Naive thymus-derived CD4-positive, alpha-beta T cell (primary cell): ENCODE results near the gene PCBP1. TPM values are rescaled to one million over a fixed set of nuclear protein-coding genes. Genes with fewer than 3 reads are reported as not detected.

Experiments used
- ATAC-seq: fragments of 150-1000 bp; cut with Tn5 transposase; 2 replicates; pipeline ENCODE4 v1.10.0; 2021; ENCODE audit warnings: mild to moderate bottlenecking, moderate library complexity
- CTCF ChIA-PET: fragments of 350-600 bp; sonication (Branson Sonifier 250); formaldehyde crosslinking; loops from one replicate; lab custom pipeline; 2021; ENCODE audit warnings: antibody characterized with exemption; lab: Charles Lee
- POLR2A ChIA-PET: fragments of 350-600 bp; sonication (Branson Sonifier 250); formaldehyde crosslinking; loops from one replicate; lab custom pipeline; 2021; ENCODE audit warnings: antibody characterized with exemption, inconsistent platforms; lab: Charles Lee
- DNase-seq, 9 donors: peaks; one replicate each; pipeline versions ENCODE4 v3.0.0 to v3.0.0-alpha.2; 2020 to 2022; ENCODE audit warnings: mixed read lengths in 1 of 9
- H3K27ac ChIP-seq: one replicate; pipeline ENCODE4 v1.7.0; 2013; ENCODE audit warnings: mild to moderate bottlenecking, low read depth, low read length, moderate library complexity
- H3K27me3 ChIP-seq, 2 donors: one replicate each; pipeline ENCODE4 v1.7.0; 2013; ENCODE audit warnings: low read length in 2 of 2, mild to moderate bottlenecking in 2 of 2, moderate library complexity in 2 of 2; ENCODE audit not compliant: control insufficient read depth in 2 of 2, insufficient read depth in 2 of 2
- H3K36me3 ChIP-seq, 3 experiments: 1 replicate in 2 of 3; 2 replicates in 1 of 3; pipeline ENCODE4 v1.7.0; 2013; ENCODE audit warnings: low read length in 3 of 3, mild to moderate bottlenecking in 3 of 3, moderate library complexity in 1 of 3; ENCODE audit not compliant: insufficient read depth in 3 of 3, control insufficient read depth in 2 of 3
- H3K4me1 ChIP-seq, 2 donors: one replicate each; pipeline ENCODE4 v1.7.0; 2013; ENCODE audit warnings: low read length in 2 of 2, mild to moderate bottlenecking in 2 of 2, moderate library complexity in 1 of 2; ENCODE audit not compliant: control insufficient read depth in 2 of 2, insufficient read depth in 2 of 2
- H3K4me3 ChIP-seq: 2 replicates; pipeline ENCODE4 v1.7.0; 2013; ENCODE audit warnings: mild to moderate bottlenecking, low read length
- H3K9me3 ChIP-seq, 3 experiments: 1 replicate in 2 of 3; 2 replicates in 1 of 3; pipeline ENCODE4 v1.7.0; 2013; ENCODE audit warnings: low read length in 3 of 3; ENCODE audit not compliant: control insufficient read depth in 2 of 3
- H3K27ac Mint-ChIP-seq, 9 donors: one replicate each; pipeline ENCODE4 v1.8.0; 2020 to 2022; ENCODE audit warnings: mixed read lengths in 9 of 9, mild to moderate bottlenecking in 8 of 9, moderate library complexity in 5 of 9, inconsistent platforms in 2 of 9
- H3K27me3 Mint-ChIP-seq, 5 donors: one replicate each; pipeline ENCODE4 v1.8.0; 2021 to 2022; ENCODE audit warnings: mixed read lengths in 5 of 5, mild to moderate bottlenecking in 1 of 5
- H3K36me3 Mint-ChIP-seq, 5 donors: one replicate each; pipeline ENCODE4 v1.8.0; 2020 to 2022; ENCODE audit warnings: mixed read lengths in 5 of 5, mild to moderate bottlenecking in 3 of 5, inconsistent platforms in 1 of 5
- H3K4me1 Mint-ChIP-seq, 7 donors: one replicate each; pipeline ENCODE4 v1.8.0; 2020 to 2022; ENCODE audit warnings: mixed read lengths in 7 of 7, mild to moderate bottlenecking in 3 of 7, inconsistent platforms in 1 of 7
- H3K4me3 Mint-ChIP-seq, 10 donors: one replicate each; pipeline ENCODE4 v1.8.0; 2020 to 2022; ENCODE audit warnings: mild to moderate bottlenecking in 10 of 10, mixed read lengths in 10 of 10, moderate library complexity in 6 of 10, inconsistent platforms in 2 of 10
- H3K9me3 Mint-ChIP-seq, 11 donors: one replicate each; pipeline ENCODE4 v1.8.0; 2020 to 2022; ENCODE audit warnings: mixed read lengths in 11 of 11, mild to moderate bottlenecking in 4 of 11, inconsistent platforms in 1 of 11, moderate library complexity in 1 of 11
- intact Hi-C, 2 donors: fragments of 100-400 bp; cut with micrococcal nuclease; formaldehyde crosslinking; loops; one replicate each; pipeline ENCODE4 v1.15.1; 2023
- polyA plus RNA-seq, 2 donors: library from polyadenylated mRNA; unstranded; fragments of 300-500 nt; fragmentation: Illumina TruSeq; gene quantifications; one replicate each; pipeline ENCODE4 v1.2.3, GENCODE V29; 2021
- total RNA-seq, 6 experiments: library from RNA in 5 of 6; stranded (reverse) in 5 of 6; gene quantifications; 1 replicate in 5 of 6; 2 replicates in 1 of 6; pipeline ENCODE4 v1.2.3 and lab custom pipeline; 2021 to 2026

The PCBP1 gene
- total and polyA plus RNA-seq, 7 experiments from 2014 or later = 178 to 487 (median 353) TPM

DNA sequence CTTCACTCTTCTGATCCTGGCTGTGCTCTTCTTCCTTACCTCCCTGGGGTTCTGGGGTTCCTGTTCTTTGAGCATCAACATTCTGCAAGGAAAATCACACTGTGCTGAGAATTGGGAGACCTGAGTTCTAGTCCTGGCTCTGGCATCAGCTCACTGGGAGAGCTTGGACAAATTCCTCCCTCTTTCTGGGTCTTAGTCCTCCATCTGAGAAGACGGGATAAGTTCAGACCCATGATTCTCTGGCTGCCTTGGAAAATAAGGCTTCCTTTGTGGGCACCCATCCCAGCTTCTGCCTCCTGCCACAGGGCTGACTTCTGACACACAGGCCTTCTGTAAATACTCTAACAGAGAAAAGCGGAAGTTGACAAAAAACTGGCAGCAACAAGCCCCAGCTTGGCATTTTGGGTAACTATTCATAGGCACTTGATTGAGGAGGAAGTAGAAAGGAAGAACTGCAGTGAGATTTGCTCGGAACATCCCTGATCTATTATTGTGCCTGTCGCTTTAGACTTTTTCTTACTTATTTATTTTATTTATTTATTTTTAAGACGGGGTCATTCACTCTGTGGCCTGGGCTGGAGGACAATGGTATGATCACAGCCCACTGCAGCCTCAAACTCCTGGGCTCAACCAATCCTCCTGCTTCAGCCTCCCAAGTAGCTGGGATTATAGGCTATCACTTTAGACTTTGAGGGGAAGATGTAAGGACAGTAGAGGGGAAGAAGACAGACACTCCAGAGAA lies 7.9 kb downstream of the PCBP1 start:
- Mint-ChIP-seq H3K9me3 (peaks cover 0 to 2% (median 0%) of the 10 kb centered on the region in 11 donors), H3K27me3 (no peaks in the 10 kb centered on the region), H3K4me3 (peak overlapping the region; percentile 76 to 90 (median 85)), H3K36me3 (peaks cover 0 to 26% (median 3%) of the 10 kb centered on the region in 5 donors), H3K4me1 (peaks cover 42 to 58% (median 48%) of the 10 kb centered on the region in 7 donors), H3K27ac (peak overlapping the region; percentile 91 to 100 (median 97))
- Histone ChIP-seq H3K27me3 (no peaks in the 10 kb centered on the region), H3K27ac (peak overlapping the region; percentile 91), H3K36me3 (no peaks in the 10 kb centered on the region), H3K4me1 (peaks cover 39% of the 10 kb centered on the region in 2 donors), H3K9me3 (no peaks in the 10 kb centered on the region), H3K4me3 (peak overlapping the region; percentile 56)
- DNase-seq = peak in 7 of 9 donors; percentile 65 to 85 (median 78)
- peak; percentile 93 for ATAC-seq
- ChIA-PET CTCF (interaction anchor here (0.6 to 1.7 kb wide), 12 partner anchors 9 to 95 kb away, joined by 3 to 6 read pairs (median 4); partner anchors contain the start of gene C2orf42), POLR2A (interaction anchor here (0.9 to 29.1 kb wide), 8 partner anchors 9 to 1333 kb away, joined by 3 to 1973 read pairs (median 28); partner anchors contain the start of genes C2orf42, MXD1, PCBP1 and SNRPG)
- intact Hi-C loops = loop anchor here (1.0 to 2.0 kb wide), 5 partner anchors 8 to 29 kb away; partner anchors contain the start of gene PCBP1 (in 1 of the 2)

GRCh38 chr2:70095720-70096670 lies 8.7 kb downstream of the PCBP1 start:
- intact Hi-C loops = loop anchor here (1.0 to 2.0 kb wide), 5 partner anchors 8 to 28 kb away; partner anchors contain the start of gene PCBP1 (in 1 of the 2)
- Histone ChIP-seq H3K36me3 (no peaks in the 10 kb centered on the region), H3K9me3 (no peaks in the 10 kb centered on the region), H3K27ac (peak overlapping the region; percentile 91), H3K27me3 (no peaks in the 10 kb centered on the region), H3K4me1 (peaks cover 30 to 31% of the 10 kb centered on the region in 2 donors), H3K4me3 (peak overlapping the region; percentile 38)
- ATAC-seq (no peak), DNase-seq (no peak)
- POLR2A ChIA-PET = interaction anchor here (0.9 to 29.1 kb wide), 8 partner anchors 10 to 1334 kb away, joined by 3 to 1973 read pairs (median 28); partner anchors contain the start of genes C2orf42, MXD1, PCBP1 and SNRPG
- no peaks in the 10 kb centered on the region for H3K27me3 Mint-ChIP-seq
- H3K4me1 Mint-ChIP-seq = peaks cover 36 to 51% (median 41%) of the 10 kb centered on the region in 7 donors
- H3K27ac Mint-ChIP-seq = peak overlapping the region; percentile 91 to 100 (median 97)
- peaks cover 0 to 20% (median 0%) of the 10 kb centered on the region in 5 donors for H3K36me3 Mint-ChIP-seq
- peak overlapping the region; percentile 47 to 89 (median 67) for H3K4me3 Mint-ChIP-seq
- peaks cover 0 to 2% (median 0%) of the 10 kb centered on the region in 11 donors for H3K9me3 Mint-ChIP-seq
- CTCF ChIA-PET = interaction anchor here (0.7 to 1.7 kb wide), 10 partner anchors 9 to 95 kb away, joined by 3 to 6 read pairs (median 4); partner anchors contain the start of gene C2orf42

- Mint-ChIP-seq H3K9me3 (peaks cover 0 to 2% (median 0%) of the 10 kb centered on the region in 11 donors), H3K27ac (peak overlapping the region in 6 of 9 donors; percentile 39 to 86 (median 69)), H3K27me3 (no peaks in the 10 kb centered on the region), H3K36me3 (peaks cover 0 to 11% (median 0%) of the 10 kb centered on the region in 5 donors), H3K4me3 (no peak overlapping the region), H3K4me1 (peaks cover 25 to 42% (median 37%) of the 10 kb centered on the region in 7 donors)
- Histone ChIP-seq H3K4me3 (no peak overlapping the region), H3K27me3 (no peaks in the 10 kb centered on the region), H3K36me3 (no peaks in the 10 kb centered on the region), H3K9me3 (no peaks in the 10 kb centered on the region), H3K4me1 (peaks cover 22 to 24% of the 10 kb centered on the region in 2 donors), H3K27ac (no peak overlapping the region)
- no peak for DNase-seq
- POLR2A ChIA-PET = interaction anchor here (0.6 to 1.8 kb wide), 5 partner anchors 10 to 38 kb away, joined by 3 to 7 read pairs (median 4); no protein-coding TSS in a partner anchor
- no peak for ATAC-seq
- CTCF ChIA-PET = no interaction called here
- intact Hi-C loops = no loop called here
Measured at GRCh38 chr2:70098032-70098431, 10.8 kb downstream of the PCBP1 start.

DNA sequence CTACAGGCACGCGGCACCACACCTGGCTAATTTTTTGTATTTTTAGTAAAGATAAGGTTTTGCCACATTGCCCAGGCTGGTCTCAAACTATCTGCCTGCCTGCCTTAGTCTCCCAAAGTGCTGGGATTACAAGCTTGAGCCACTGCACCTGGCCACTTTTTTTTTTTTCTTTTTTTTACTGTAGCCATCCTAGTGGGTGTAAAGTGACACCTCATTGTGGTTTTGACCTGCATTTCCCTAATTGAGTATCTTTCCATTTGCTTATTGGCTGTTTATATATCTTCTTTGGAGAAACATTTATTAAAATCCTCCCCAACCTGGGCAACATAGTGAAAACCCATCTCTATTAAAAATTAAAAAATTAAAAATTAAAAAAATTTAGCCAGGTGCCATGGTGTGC lies 12.0 kb downstream of the PCBP1 start:
- Mint-ChIP-seq H3K27me3 (no peaks in the 10 kb centered on the region), H3K4me1 (peaks cover 25 to 45% (median 40%) of the 10 kb centered on the region in 7 donors), H3K4me3 (no peak overlapping the region), H3K36me3 (peaks cover 0 to 6% (median 0%) of the 10 kb centered on the region in 5 donors), H3K27ac (peak overlapping the region in 4 of 9 donors; percentile 29 to 75 (median 61)), H3K9me3 (peaks cover 0 to 2% (median 0%) of the 10 kb centered on the region in 11 donors)
- Histone ChIP-seq H3K4me1 (peaks cover 30 to 32% of the 10 kb centered on the region in 2 donors), H3K9me3 (no peaks in the 10 kb centered on the region), H3K4me3 (no peak overlapping the region), H3K36me3 (no peaks in the 10 kb centered on the region), H3K27ac (no peak overlapping the region), H3K27me3 (no peaks in the 10 kb centered on the region)
- intact Hi-C loops = no loop called here
- ATAC-seq (no peak), DNase-seq (no peak)
- ChIA-PET POLR2A (interaction anchor here (0.6 to 2.3 kb wide), 4 partner anchors 11 to 194 kb away, joined by 3 to 7 read pairs (median 4); partner anchors contain the start of gene SNRPG), CTCF (no interaction called here)

DNA sequence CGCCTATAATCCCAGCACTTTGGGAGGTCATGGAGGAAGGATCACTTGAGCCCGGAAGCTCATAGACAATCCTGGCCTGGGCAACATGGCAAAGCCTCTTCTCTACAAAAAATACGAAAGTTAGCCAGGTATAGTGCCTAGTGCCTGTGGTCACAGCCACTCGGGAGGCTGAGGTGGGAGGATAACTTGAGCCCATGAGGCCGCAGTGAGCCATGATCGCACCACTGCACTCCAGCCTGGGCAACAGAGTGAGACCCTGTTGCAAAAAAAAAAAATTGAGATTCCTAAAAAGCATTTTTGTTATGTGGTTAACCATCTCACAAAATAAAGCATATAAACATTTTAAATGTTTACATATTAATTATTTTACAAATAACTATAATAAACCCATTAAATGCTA lies 13.9 kb downstream of the PCBP1 start:
- peaks cover 18 to 41% (median 35%) of the 10 kb centered on the region in 7 donors for H3K4me1 Mint-ChIP-seq
- H3K9me3 ChIP-seq = no peaks in the 10 kb centered on the region
- DNase-seq (no peak), ATAC-seq (no peak)
- intact Hi-C loops = no loop called here
- H3K36me3 Mint-ChIP-seq = peaks cover 0 to 4% (median 0%) of the 10 kb centered on the region in 5 donors
- H3K4me1 ChIP-seq = peaks cover 24 to 26% of the 10 kb centered on the region in 2 donors
- H3K36me3 ChIP-seq = no peaks in the 10 kb centered on the region
- H3K27me3 Mint-ChIP-seq = no peaks in the 10 kb centered on the region
- peak overlapping the region in 4 of 9 donors; percentile 18 to 67 (median 44) for H3K27ac Mint-ChIP-seq
- H3K4me3 Mint-ChIP-seq = no peak overlapping the region
- H3K9me3 Mint-ChIP-seq = peaks cover 0 to 2% (median 0%) of the 10 kb centered on the region in 11 donors
- H3K4me3 ChIP-seq = no peak overlapping the region
- ChIA-PET CTCF (interaction anchor here (0.7 to 1.2 kb wide), 2 partner anchors 36 to 49 kb away, joined by 3 read pairs; no protein-coding TSS in a partner anchor), POLR2A (interaction anchor here (0.8 to 2.3 kb wide), 7 partner anchors 10 to 33 kb away, joined by 3 to 7 read pairs (median 4); no protein-coding TSS in a partner anchor)
- H3K27ac ChIP-seq = no peak overlapping the region
- H3K27me3 ChIP-seq = no peaks in the 10 kb centered on the region
